HG02642 (cell line): ENCODE measurements around the gene SLX4IP.

Source experiments
- ATAC-seq: cut with Tn5 transposase; IDR thresholded peaks from one replicate; pipeline ENCODE4 v1.9.1; 2021; ENCODE audit warnings: mild to moderate bottlenecking; ENCODE audit not compliant: unreplicated experiment, poor library complexity

The SLX4IP gene

GRCh38 chr20:10462516-10462915, 27.4 kb downstream of the SLX4IP start:
- ATAC-seq, result no peak

- no peak for ATAC-seq
Observed at GRCh38 chr20:10463622-10464021, 28.5 kb downstream of the SLX4IP start.

- ATAC-seq, result no peak
Observed at GRCh38 chr20:10465135-10465534, 30.0 kb downstream of the SLX4IP start.

- ATAC-seq, result no peak
Observed at GRCh38 chr20:10466325-10466724, 31.2 kb downstream of the SLX4IP start.

GRCh38 chr20:10466855-10467254, 31.8 kb downstream of the SLX4IP start:
- no peak for ATAC-seq

- no peak for ATAC-seq
Observed at GRCh38 chr20:10467681-10468339, 32.7 kb downstream of the SLX4IP start.

GRCh38 chr20:10468340-10468845, 33.3 kb downstream of the SLX4IP start:
- ATAC-seq, result no peak

GRCh38 chr20:10469056-10469455, 34.0 kb downstream of the SLX4IP start:
- no peak for ATAC-seq

GRCh38 chr20:10469599-10469998, 34.5 kb downstream of the SLX4IP start:
- no peak for ATAC-seq

- no peak for ATAC-seq
Observed at GRCh38 chr20:10470276-10470675, 35.2 kb downstream of the SLX4IP start.

GRCh38 chr20:10472871-10473270, 37.8 kb downstream of the SLX4IP start:
- no peak for ATAC-seq

GRCh38 chr20:10474606-10475184, 39.6 kb downstream of the SLX4IP start:
- no peak for ATAC-seq

- peak; percentile 33 for ATAC-seq
Observed at GRCh38 chr20:10475225-10475624, 40.1 kb downstream of the SLX4IP start.

- ATAC-seq, result peak; percentile 76
Observed at GRCh38 chr20:10476319-10476724, 41.2 kb downstream of the SLX4IP start.

- peak; percentile 74 for ATAC-seq
Observed at GRCh38 chr20:10478205-10478604, 43.1 kb downstream of the SLX4IP start.

- no peak for ATAC-seq
Observed at GRCh38 chr20:10478930-10479329, 43.8 kb downstream of the SLX4IP start.

- ATAC-seq, result no peak
Observed at GRCh38 chr20:10481676-10482075, 46.6 kb downstream of the SLX4IP start.

GRCh38 chr20:10483691-10484090, 48.6 kb downstream of the SLX4IP start:
- no peak for ATAC-seq

GRCh38 chr20:10487142-10488136, 52.3 kb downstream of the SLX4IP start:
- no peak for ATAC-seq

GRCh38 chr20:10488534-10488933, 53.4 kb downstream of the SLX4IP start:
- no peak for ATAC-seq

GRCh38 chr20:10489853-10490252, 54.7 kb downstream of the SLX4IP start:
- no peak for ATAC-seq
